Keratinocyte (primary cell): ENCODE results near the gene ASTN2.

ENCODE experiments used
- CTCF ChIP-seq, 3 experiments: IDR thresholded peaks in 1 of 3; conservative IDR thresholded peaks in 1 of 3; optimal IDR thresholded peaks in 1 of 3; 2 replicates in 2 of 3; 3 replicates in 1 of 3; pipeline versions ENCODE3 to v1.5.1; 2011; ENCODE audit warnings: low read length in 3 of 3, mild to moderate bottlenecking in 3 of 3, moderate library complexity in 2 of 3, control low read depth in 1 of 3, inconsistent platforms in 1 of 3; ENCODE audit not compliant: insufficient read depth in 2 of 3; ENCODE audit errors: extremely low read depth in 1 of 3
- EZH2 ChIP-seq: IDR thresholded peaks from one replicate; pipeline ENCODE4 v1.6.1; 2012; ENCODE audit warnings: inconsistent platforms, mild to moderate bottlenecking, low read length, moderate library complexity

GRCh38 chr9:117063721-117064471, 351.0 kb downstream of the ASTN2 start:
- TF ChIP-seq CTCF (optimal IDR thresholded peaks at IDR 0.05 in 1 of 3, IDR thresholded peaks at IDR 0.05 in 1 of 3, conservative IDR thresholded peaks at IDR 0.05 in 1 of 3; ENCODE audit: extremely low read depth in 1 of 3, insufficient read depth in 2 of 3, low read length in 3 of 3) = no peak
- no peak for TF ChIP-seq EZH2
